ENCODE results near the gene ACKR4.

DNA sequence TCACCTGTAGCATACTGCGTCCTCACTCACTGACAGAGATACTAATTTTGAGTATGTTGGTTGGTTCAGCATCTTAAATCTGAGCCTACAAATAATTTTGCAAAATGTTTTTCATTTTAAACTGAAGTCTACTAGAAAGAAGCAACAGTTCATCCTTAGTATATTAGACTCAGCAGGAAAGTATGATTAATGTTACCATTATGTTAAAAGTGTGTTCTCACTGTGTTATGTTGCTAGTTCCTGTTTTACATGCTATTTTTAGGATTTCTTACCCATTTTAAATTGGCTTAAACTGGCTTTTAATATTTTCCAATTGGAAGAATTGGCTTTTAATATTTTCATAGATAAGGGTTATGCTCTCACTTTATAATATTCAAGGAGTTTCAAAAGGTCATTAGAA, 25.7 kb downstream of the ACKR4 start:
- TF ChIP-seq, protein P1, sequence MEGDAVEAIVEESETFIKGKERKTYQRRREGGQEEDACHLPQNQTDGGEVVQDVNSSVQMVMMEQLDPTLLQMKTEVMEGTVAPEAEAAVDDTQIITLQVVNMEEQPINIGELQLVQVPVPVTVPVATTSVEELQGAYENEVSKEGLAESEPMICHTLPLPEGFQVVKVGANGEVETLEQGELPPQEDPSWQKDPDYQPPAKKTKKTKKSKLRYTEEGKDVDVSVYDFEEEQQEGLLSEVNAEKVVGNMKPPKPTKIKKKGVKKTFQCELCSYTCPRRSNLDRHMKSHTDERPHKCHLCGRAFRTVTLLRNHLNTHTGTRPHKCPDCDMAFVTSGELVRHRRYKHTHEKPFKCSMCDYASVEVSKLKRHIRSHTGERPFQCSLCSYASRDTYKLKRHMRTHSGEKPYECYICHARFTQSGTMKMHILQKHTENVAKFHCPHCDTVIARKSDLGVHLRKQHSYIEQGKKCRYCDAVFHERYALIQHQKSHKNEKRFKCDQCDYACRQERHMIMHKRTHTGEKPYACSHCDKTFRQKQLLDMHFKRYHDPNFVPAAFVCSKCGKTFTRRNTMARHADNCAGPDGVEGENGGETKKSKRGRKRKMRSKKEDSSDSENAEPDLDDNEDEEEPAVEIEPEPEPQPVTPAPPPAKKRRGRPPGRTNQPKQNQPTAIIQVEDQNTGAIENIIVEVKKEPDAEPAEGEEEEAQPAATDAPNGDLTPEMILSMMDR (conservative IDR thresholded peaks at IDR 0.05; ENCODE audit: low read depth, low read length): no peak
- TF ChIP-seq EZH2 (IDR thresholded peaks at IDR 0.05; ENCODE audit: low read length, unreplicated experiment): no peak
